SJSA1 (cell line): Measurements from ENCODE around the gene MIA2. TPM values are rescaled to one million over a fixed set of nuclear protein-coding genes. Genes with fewer than 3 reads are reported as not detected.
"Not testable (repeated sequence)": the region's sequence is repeated elsewhere in the genome, so short reads cannot be mapped to it uniquely, and the experiment has no call there.

Source experiments
- DNase-seq, 2 experiments: peaks; one replicate each; pipeline ENCODE4 v3.0.0-alpha.2; 2015 to 2020; ENCODE audit warnings: low spot score in 2 of 2, low read depth in 1 of 2
- H3K27ac ChIP-seq: fragments of 250-450 bp; sonication (Bioruptor Pico); 2 replicates; pipeline ENCODE4 v1.5.1; 2020; ENCODE audit warnings: mild to moderate bottlenecking, moderate library complexity
- H3K27me3 ChIP-seq: fragments of 250-450 bp; sonication (Bioruptor Pico); replicated peaks from 2 replicates; pipeline ENCODE4 v1.5.1; 2020; ENCODE audit warnings: mild to moderate bottlenecking, moderate library complexity
- H3K36me3 ChIP-seq: fragments of 250-450 bp; sonication (Bioruptor Pico); 2 replicates; pipeline ENCODE4 v1.5.1; 2020; ENCODE audit warnings: mild to moderate bottlenecking
- H3K4me1 ChIP-seq: fragments of 250-450 bp; sonication (Bioruptor Pico); replicated peaks from 2 replicates; pipeline ENCODE4 v1.6.1; 2021; ENCODE audit warnings: mild to moderate bottlenecking
- H3K4me3 ChIP-seq: fragments of 250-450 bp; sonication (Bioruptor Pico); 2 replicates; pipeline ENCODE4 v1.5.1; 2020; ENCODE audit warnings: mild to moderate bottlenecking
- H3K9me3 ChIP-seq: fragments of 250-450 bp; sonication (Bioruptor Pico); replicated peaks from 2 replicates; pipeline ENCODE4 v1.5.1; 2020; ENCODE audit warnings: mild to moderate bottlenecking
- total RNA-seq: library from RNA; depleted of rRNA; stranded (reverse); fragments of >200 nt; shearing (Covaris generic); gene quantifications from 2 replicates; pipeline ENCODE4 v1.2.3, GENCODE V29; 2014; rRNA removed

Gene MIA2, protein sequence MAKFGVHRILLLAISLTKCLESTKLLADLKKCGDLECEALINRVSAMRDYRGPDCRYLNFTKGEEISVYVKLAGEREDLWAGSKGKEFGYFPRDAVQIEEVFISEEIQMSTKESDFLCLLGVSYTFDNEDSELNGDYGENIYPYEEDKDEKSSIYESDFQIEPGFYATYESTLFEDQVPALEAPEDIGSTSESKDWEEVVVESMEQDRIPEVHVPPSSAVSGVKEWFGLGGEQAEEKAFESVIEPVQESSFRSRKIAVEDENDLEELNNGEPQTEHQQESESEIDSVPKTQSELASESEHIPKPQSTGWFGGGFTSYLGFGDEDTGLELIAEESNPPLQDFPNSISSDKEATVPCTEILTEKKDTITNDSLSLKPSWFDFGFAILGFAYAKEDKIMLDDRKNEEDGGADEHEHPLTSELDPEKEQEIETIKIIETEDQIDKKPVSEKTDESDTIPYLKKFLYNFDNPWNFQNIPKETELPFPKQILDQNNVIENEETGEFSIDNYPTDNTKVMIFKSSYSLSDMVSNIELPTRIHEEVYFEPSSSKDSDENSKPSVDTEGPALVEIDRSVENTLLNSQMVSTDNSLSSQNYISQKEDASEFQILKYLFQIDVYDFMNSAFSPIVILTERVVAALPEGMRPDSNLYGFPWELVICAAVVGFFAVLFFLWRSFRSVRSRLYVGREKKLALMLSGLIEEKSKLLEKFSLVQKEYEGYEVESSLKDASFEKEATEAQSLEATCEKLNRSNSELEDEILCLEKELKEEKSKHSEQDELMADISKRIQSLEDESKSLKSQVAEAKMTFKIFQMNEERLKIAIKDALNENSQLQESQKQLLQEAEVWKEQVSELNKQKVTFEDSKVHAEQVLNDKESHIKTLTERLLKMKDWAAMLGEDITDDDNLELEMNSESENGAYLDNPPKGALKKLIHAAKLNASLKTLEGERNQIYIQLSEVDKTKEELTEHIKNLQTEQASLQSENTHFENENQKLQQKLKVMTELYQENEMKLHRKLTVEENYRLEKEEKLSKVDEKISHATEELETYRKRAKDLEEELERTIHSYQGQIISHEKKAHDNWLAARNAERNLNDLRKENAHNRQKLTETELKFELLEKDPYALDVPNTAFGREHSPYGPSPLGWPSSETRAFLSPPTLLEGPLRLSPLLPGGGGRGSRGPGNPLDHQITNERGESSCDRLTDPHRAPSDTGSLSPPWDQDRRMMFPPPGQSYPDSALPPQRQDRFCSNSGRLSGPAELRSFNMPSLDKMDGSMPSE (N-terminal part only)
- 10.4 and 19.2 TPM in 2 replicates for total RNA-seq

DNA sequence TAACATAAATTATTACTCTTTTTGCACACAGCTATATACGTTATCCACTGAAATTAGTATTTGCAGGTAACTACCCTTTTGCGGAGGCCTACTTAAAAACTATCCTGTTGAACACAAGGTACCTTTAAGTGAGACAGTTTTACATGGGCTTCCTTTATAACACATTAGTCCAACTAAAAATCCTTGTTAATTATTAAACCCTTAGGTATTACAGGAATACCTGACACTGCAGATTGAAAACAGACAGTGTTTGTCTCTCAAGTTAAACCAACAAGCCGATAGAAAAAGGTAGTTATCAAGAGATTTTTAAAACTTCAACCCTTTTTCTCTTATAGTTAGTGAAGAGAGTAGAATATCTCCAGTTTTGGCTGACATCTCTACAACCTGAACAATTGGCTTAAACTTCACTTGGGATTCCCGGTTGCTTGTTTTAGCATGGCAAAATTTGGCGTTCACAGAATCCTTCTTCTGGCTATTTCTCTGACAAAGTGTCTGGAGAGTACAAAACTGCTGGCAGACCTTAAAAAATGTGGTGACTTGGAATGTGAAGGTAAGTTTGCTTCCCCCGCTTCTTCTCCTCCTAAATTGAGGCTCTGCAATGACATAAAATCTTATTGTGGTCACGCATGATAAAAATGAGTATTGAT, at the start of gene MIA2:
Gene MIA2 (plus strand): TSS at position 236 of the 647 bp plus-strand sequence. CDS start 200 bp downstream, at position 436.
- DNase-seq: no peak
- H3K27ac ChIP-seq: no peak within 1 kb of the TSS
- no peaks in the 10 kb centered on the region for H3K27me3 ChIP-seq
- H3K4me3 ChIP-seq: no peak within 1 kb of the TSS
- no peaks in the 10 kb centered on the region for H3K9me3 ChIP-seq
- H3K4me1 ChIP-seq: peaks cover 7% of the 10 kb centered on the region
- no peaks in the 10 kb centered on the region for H3K36me3 ChIP-seq

DNA sequence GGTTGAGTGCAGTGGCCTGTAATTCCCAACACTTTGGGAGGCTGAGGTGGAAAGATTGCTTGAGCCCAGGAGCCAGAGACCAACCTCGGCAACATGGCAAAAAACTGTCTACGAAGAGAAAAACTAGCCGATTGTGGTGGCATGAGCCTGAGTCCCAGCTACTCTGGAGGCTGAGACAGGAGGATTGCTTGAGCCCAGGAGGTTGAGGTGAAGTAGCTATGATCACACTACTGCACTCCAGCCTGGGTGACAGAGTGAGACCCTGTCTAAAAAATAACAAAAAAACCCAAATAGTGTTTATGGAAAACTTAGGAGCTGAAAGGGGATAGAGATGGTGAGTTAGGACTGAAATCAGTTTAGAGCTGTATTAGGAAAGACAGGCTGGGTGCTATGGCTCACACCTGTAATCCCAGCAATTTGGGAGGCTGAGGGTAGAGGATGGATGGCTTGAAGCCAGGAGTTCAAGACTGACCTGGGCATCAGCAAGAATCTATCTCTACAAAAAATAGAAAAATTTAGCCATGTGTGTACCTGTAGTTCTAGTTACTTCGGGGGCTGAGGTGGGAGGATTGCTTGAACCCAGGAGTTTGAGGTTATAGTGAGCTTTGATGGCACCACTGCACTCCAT, 49.0 kb upstream of the MIA2 start:
- Histone ChIP-seq H3K27ac (no peak overlapping the region), H3K4me1 (no peaks in the 10 kb centered on the region), H3K36me3 (peaks cover 53% of the 10 kb centered on the region), H3K4me3 (no peak overlapping the region), H3K27me3 (no peaks in the 10 kb centered on the region), H3K9me3 (no peaks in the 10 kb centered on the region)
- DNase-seq: no peak

DNA sequence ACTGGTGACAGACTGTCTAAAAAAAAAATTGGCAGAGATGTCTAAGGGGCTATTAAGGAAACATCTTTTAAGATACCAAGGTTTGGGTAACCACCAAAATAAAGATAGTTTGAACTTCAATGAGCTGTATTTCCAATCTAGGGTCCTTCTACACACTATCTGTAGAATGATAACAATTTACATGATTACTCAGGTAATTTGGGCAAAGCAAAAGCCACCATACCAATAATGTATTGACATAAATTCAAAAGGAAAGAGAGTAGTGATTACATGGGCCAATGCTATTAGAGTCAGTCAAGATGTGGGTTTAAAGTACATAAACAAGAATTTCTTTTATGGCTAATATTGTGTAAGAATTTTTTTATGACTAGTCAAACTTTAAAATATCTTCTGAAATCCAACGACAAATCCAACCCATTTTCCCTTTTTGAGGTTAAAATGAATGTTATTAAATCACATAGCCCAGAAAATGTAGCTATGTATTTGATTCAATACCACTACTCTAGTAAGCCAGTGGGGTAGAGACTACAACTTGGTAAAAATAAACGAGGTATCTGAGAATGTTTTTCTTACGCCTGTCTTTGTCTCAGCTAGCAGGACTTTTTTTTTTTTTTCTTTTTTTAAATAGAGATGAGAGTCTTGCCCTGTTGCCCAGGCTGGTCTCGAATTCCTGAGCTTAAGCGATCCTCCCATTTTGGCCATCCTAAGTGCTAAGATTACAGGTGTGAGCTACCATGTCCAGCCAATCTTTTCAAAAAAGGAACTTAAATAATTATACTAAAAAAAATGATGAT, 48.3 kb upstream of the MIA2 start:
- Histone ChIP-seq H3K27ac (no peak overlapping the region), H3K36me3 (peaks cover 46% of the 10 kb centered on the region), H3K27me3 (no peaks in the 10 kb centered on the region), H3K9me3 (no peaks in the 10 kb centered on the region), H3K4me3 (no peak overlapping the region), H3K4me1 (no peaks in the 10 kb centered on the region)
- no peak for DNase-seq

DNA sequence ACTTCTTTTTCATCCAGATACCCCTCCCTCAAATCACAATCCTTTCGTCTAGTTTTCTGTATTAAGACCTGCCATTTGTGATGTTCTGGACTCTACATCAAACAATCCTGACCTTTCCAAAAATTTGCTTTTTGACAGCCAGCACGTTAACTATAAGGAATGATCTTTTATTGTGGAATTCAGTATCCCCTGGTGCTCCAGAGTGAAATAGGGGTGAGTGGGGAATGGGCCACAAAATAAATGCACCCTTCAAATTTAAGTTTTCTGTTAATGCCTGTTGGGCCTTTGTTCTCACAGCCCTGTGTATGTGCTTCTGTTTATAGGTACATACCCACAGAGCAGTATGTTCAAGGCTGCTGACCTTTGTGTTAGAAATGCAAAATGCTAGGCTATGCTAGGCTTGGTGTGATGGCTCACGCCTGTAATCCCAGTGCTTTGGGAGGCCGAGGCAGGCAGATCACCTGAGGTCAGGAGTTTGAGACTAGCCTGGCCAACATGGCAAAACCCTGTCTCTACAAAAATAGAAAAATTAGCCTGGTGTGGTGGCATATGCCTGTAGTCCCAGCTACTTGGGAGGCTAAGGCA, 46.7 kb upstream of the MIA2 start:
- no peak overlapping the region for H3K27ac ChIP-seq

DNA sequence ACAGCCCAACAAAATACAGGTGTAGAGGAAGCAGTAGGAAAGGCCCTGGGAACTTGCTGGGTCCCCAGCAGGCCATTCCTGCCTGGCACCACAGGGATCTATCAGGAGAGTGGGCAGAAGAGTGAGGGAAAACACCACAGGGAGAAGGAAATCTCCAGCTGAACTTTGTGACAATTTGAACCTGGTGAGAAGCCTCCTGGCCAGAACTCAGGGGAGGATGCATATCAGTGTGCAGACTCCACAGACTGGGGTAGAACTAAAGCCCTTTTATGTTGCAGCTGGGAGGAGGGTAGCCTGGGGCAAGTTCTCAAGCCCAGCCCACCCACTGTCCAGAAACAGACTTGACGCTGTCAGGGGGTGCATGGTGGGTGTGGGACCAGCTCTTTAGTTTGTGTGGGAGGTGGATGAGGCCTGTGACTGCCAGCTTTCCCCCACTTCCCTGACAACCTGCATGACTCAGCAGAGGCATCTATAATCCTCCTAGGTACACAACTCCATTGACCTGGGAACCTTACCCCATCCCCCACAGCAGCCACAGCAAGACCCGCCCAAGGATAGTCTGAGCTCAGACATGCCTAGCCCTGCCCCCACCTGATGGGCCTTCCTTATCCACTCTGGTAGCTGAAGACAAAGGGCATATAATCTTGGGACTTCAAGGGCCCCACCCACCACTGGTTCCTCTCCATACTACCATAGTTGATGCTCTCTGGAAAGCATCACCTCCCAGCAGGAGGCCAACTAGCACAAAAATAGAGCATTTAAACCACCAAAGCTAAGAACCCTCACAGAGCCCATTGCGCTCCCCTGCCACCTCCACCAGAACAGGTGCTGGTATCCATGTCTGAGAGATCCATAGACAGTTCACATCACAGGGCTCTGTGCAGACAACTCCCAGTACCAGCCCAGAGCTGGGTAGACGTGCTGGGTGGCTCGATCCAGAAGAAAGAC, 29.8 kb upstream of the MIA2 start:
- H3K9me3 ChIP-seq: no peaks in the 10 kb centered on the region
- H3K4me3 ChIP-seq: no peak overlapping the region
- no peaks in the 10 kb centered on the region for H3K4me1 ChIP-seq
- no peak for DNase-seq
- no peaks in the 10 kb centered on the region for H3K27me3 ChIP-seq
- no peak overlapping the region for H3K27ac ChIP-seq
- H3K36me3 ChIP-seq: no peaks in the 10 kb centered on the region

More for the DNA sequence above, 46.7 kb upstream of the MIA2 start:
- Histone ChIP-seq H3K36me3 (peaks cover 30% of the 10 kb centered on the region), H3K9me3 (no peaks in the 10 kb centered on the region), H3K27me3 (no peaks in the 10 kb centered on the region), H3K4me3 (no peak overlapping the region), H3K4me1 (no peaks in the 10 kb centered on the region)
- DNase-seq: no peak

DNA sequence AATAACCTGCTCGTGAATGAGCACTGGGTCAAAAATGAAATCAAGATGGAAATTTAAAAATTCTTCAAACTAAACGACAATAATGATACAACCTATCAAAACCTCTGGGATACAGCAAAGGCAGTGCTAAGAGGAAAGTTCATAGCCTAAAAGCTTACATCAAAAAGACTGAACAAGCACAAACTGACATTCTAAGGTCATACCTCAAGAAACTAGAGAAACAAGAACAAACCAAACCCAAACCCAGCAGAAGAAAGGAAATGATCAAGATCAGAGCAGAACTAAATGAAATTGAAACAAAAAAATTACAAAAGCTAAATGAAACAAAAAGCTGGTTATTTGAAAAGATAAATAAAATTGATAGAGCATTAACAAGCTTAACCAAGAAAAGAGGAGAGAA, 26.3 kb upstream of the MIA2 start:
- not testable (repeated sequence) for H3K4me1 ChIP-seq, H3K9me3 ChIP-seq, H3K27ac ChIP-seq

DNA sequence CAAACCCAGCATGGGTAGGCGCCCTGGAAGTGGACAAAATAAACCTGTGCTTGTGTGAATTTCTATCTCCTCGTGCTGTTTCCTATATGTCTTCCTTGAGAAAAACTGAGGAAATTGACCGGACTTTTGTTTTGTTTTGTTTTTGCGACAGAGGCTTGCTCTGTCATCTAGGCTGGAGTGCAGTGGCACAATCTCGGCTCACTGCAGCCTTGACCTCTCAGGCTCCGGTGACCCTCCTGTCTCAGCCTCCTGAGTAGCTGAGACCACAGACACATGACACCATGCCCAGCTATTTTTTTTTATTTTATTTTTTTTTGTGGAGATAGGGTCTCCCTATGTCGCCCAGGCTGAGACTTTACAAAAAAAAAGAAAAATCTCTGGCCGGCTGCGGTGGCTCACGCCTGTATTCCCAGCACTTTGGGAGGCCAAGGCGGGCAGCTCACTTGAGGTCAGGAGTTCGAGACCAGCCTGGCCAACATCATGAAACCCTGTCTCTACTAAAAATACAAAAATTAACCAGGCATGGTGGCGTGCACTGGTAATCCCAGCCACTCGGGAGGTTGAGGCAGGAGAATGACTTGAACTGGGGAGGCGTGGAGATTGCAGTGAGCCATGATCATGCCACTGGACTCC, 22.5 kb upstream of the MIA2 start:
- Histone ChIP-seq H3K27me3 (no peaks in the 10 kb centered on the region), H3K4me1 (no peaks in the 10 kb centered on the region)

More for the DNA sequence above, 26.3 kb upstream of the MIA2 start:
- not testable (repeated sequence) for H3K27me3 ChIP-seq, H3K36me3 ChIP-seq, DNase-seq, H3K4me3 ChIP-seq

DNA sequence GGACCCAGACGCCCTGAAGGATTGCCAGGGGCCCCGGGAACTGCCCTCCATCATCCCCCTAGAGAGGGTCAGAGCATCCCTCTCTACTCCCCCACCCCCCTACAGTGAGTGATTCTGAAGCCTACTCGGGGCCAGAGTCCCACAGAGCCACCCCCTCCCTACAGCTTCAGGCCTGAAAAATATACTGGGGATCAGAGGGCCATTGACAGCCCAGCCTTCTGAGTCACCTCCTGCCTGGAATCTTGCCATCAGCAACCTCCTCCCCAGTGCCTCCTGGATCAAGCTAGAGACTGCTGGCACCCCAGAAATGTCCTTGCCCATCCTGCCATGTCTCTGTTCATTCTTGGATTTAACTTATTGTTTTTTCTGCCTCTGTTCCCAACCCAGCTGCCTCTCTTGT, 21.7 kb upstream of the MIA2 start:
- Histone ChIP-seq H3K36me3 (no peaks in the 10 kb centered on the region), H3K9me3 (no peaks in the 10 kb centered on the region), H3K27me3 (no peaks in the 10 kb centered on the region), H3K4me3 (no peak overlapping the region), H3K27ac (no peak overlapping the region), H3K4me1 (no peaks in the 10 kb centered on the region)
- no peak for DNase-seq

More for the DNA sequence above, 22.5 kb upstream of the MIA2 start:
- Histone ChIP-seq H3K4me3 (no peak overlapping the region), H3K27ac (no peak overlapping the region), H3K9me3 (no peaks in the 10 kb centered on the region), H3K36me3 (no peaks in the 10 kb centered on the region)
- no peak for DNase-seq

DNA sequence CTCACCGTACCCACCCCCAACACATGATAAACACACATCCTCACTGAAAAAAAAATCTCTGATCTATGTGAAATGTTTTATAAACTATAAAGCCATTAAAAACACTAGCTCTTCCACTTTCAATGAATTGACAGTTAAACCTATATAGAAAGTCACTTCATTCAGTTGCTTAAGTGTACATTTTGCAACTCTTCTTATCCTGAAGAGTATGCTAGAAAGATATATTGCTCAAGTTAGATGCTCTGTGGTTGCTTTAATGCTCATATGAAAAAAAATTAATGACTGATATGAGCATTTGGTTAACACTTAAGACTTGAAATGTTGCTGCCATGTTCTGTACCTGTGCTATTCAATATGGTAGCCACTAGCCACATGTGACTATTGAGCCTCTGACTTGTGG, 21.0 kb upstream of the MIA2 start:
- H3K27ac ChIP-seq: no peak overlapping the region
- no peaks in the 10 kb centered on the region for H3K27me3 ChIP-seq
- H3K9me3 ChIP-seq: no peaks in the 10 kb centered on the region
- no peaks in the 10 kb centered on the region for H3K36me3 ChIP-seq
- no peaks in the 10 kb centered on the region for H3K4me1 ChIP-seq
- no peak for DNase-seq
- no peak overlapping the region for H3K4me3 ChIP-seq

DNA sequence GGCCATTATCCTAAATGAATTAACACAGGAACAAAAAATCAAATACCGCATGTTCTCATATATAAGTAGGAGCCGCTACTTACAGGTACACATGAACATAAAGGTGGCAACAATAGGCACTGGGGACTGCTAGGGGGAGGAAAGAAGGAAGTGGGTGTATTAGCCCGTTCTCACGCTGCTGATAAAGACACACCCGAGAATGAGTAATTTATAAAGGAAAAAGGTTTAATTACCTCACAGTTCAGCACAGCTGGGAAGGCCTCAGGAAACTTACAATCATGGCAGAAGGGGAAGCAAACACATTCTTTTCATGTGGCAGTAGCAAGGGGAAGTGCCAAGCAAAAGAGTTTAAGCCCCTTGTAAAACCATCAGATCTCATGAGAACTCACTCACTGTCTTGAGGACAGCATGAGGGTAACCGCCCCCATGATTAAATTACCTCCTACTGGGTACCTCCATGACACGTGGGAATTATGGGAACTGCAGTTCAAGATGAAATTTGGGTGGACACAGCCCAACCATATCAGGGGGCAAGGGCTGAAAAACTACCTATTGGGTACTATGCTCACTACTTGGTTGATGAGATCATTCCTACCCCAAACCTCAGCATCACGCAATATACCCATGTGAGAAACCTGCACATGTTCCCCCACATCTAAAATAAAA, 16.4 kb upstream of the MIA2 start:
- H3K4me1 ChIP-seq: no peaks in the 10 kb centered on the region
- no peak for DNase-seq
- H3K36me3 ChIP-seq: no peaks in the 10 kb centered on the region
- H3K27ac ChIP-seq: no peak overlapping the region
- H3K4me3 ChIP-seq: no peak overlapping the region
- H3K9me3 ChIP-seq: no peaks in the 10 kb centered on the region
- H3K27me3 ChIP-seq: no peaks in the 10 kb centered on the region
